ENCODE results near the gene AKAP13.

- no peak for TF ChIP-seq GATA3 (IDR thresholded peaks at IDR 0.05; ENCODE audit: low read depth, low read length)
- no peak for TF ChIP-seq GATA2 (IDR thresholded peaks at IDR 0.05; ENCODE audit: low read depth, low read length)
Measured at GRCh38 chr15:85621094-85621493, 240.7 kb downstream of the AKAP13 start.
